ENCODE data around the gene LTBP1. TPM values are rescaled to one million over a fixed set of nuclear protein-coding genes. Genes with fewer than 3 reads are reported as not detected.
A peak's percentile ranks its signal among the peaks of the same experiment; 100 is the strongest.

The LTBP1 gene
- total RNA-seq, 1 donor from 2014 or later, result 3.9 TPM

GRCh38 chr2:33391529-33392255, 444.9 kb downstream of the LTBP1 start:
- H3K4me1 Mint-ChIP-seq (ENCODE audit: low read depth, unreplicated experiment), result peaks cover 3% of the 10 kb centered on the region
- no peaks in the 10 kb centered on the region for H3K9me3 Mint-ChIP-seq (ENCODE audit: unreplicated experiment)
- H3K36me3 Mint-ChIP-seq (ENCODE audit: unreplicated experiment), result no peaks in the 10 kb centered on the region
- no peak for DNase-seq
- peaks cover 4% of the 10 kb centered on the region for H3K27me3 Mint-ChIP-seq (ENCODE audit: unreplicated experiment)
- no peak for TF ChIP-seq CTCF (IDR thresholded peaks at IDR 0.05; ENCODE audit: partially characterized antibody, unreplicated experiment)
- H3K4me3 Mint-ChIP-seq (ENCODE audit: unreplicated experiment), result no peak overlapping the region
- no peak overlapping the region for H3K27ac Mint-ChIP-seq (ENCODE audit: unreplicated experiment)

GRCh38 chr2:33392366-33392765, 445.6 kb downstream of the LTBP1 start:
- Mint-ChIP-seq H3K27me3 (ENCODE audit: unreplicated experiment) (peaks cover 4% of the 10 kb centered on the region), H3K9me3 (ENCODE audit: unreplicated experiment) (peaks cover 2% of the 10 kb centered on the region), H3K27ac (ENCODE audit: unreplicated experiment) (no peak overlapping the region), H3K4me3 (ENCODE audit: unreplicated experiment) (no peak overlapping the region), H3K4me1 (ENCODE audit: low read depth, unreplicated experiment) (peaks cover 3% of the 10 kb centered on the region), H3K36me3 (ENCODE audit: unreplicated experiment) (no peaks in the 10 kb centered on the region)
- TF ChIP-seq CTCF (IDR thresholded peaks at IDR 0.05; ENCODE audit: partially characterized antibody, unreplicated experiment), result no peak
- no peak for DNase-seq

GRCh38 chr2:33395034-33395433, 448.3 kb downstream of the LTBP1 start:
- Mint-ChIP-seq H3K27me3 (ENCODE audit: unreplicated experiment) (peaks cover 4% of the 10 kb centered on the region), H3K4me3 (ENCODE audit: unreplicated experiment) (no peak overlapping the region), H3K36me3 (ENCODE audit: unreplicated experiment) (no peaks in the 10 kb centered on the region), H3K27ac (ENCODE audit: unreplicated experiment) (no peak overlapping the region), H3K9me3 (ENCODE audit: unreplicated experiment) (peaks cover 2% of the 10 kb centered on the region), H3K4me1 (ENCODE audit: low read depth, unreplicated experiment) (peaks cover 3% of the 10 kb centered on the region)
- no peak for TF ChIP-seq CTCF (IDR thresholded peaks at IDR 0.05; ENCODE audit: partially characterized antibody, unreplicated experiment)
- DNase-seq, result no peak

- Mint-ChIP-seq H3K4me3 (ENCODE audit: unreplicated experiment) (no peak overlapping the region), H3K4me1 (ENCODE audit: low read depth, unreplicated experiment) (peaks cover 3% of the 10 kb centered on the region), H3K27me3 (ENCODE audit: unreplicated experiment) (peaks cover 4% of the 10 kb centered on the region), H3K27ac (ENCODE audit: unreplicated experiment) (no peak overlapping the region), H3K36me3 (ENCODE audit: unreplicated experiment) (no peaks in the 10 kb centered on the region), H3K9me3 (ENCODE audit: unreplicated experiment) (peaks cover 2% of the 10 kb centered on the region)
- peak; percentile 73 for DNase-seq
- TF ChIP-seq CTCF (IDR thresholded peaks at IDR 0.05; ENCODE audit: partially characterized antibody, unreplicated experiment), result peak; percentile 78
Observed at GRCh38 chr2:33395655-33396249, 449.0 kb downstream of the LTBP1 start.

- peaks cover 7% of the 10 kb centered on the region for H3K36me3 Mint-ChIP-seq (ENCODE audit: unreplicated experiment)
- no peaks in the 10 kb centered on the region for H3K9me3 Mint-ChIP-seq (ENCODE audit: unreplicated experiment)
- H3K27ac Mint-ChIP-seq (ENCODE audit: unreplicated experiment), result no peak overlapping the region
- H3K4me1 Mint-ChIP-seq (ENCODE audit: low read depth, unreplicated experiment), result no peaks in the 10 kb centered on the region
- no peak for DNase-seq
- no peak for TF ChIP-seq CTCF (IDR thresholded peaks at IDR 0.05; ENCODE audit: partially characterized antibody, unreplicated experiment)
- no peak overlapping the region for H3K4me3 Mint-ChIP-seq (ENCODE audit: unreplicated experiment)
- peaks cover 3% of the 10 kb centered on the region for H3K27me3 Mint-ChIP-seq (ENCODE audit: unreplicated experiment)
Observed at GRCh38 chr2:33404321-33404720, 457.6 kb downstream of the LTBP1 start.

Data from glutamatergic neuron (in vitro differentiated cells).